CD14-positive monocyte (primary cell): Measurements from ENCODE around the gene PKP4. TPM values are rescaled to one million over a fixed set of nuclear protein-coding genes. Genes with fewer than 3 reads are reported as not detected.

Experiments
- DNase-seq, 3 donors: peaks; one replicate each; pipeline ENCODE4 v3.0.0-alpha.2; 2011 to 2022
- H2AFZ ChIP-seq: 2 replicates; pipeline ENCODE4 v1.6.0; 2012; ENCODE audit warnings: mild to moderate bottlenecking, low read depth, low read length, inconsistent platforms; ENCODE audit not compliant: insufficient read depth, poor library complexity, severe bottlenecking
- H3K27ac ChIP-seq, 2 donors: 1 replicate in 1 of 2; 2 replicates in 1 of 2; pipeline ENCODE4 v1.5.1; 2012 to 2013; ENCODE audit warnings: low read length in 2 of 2, control low read depth in 1 of 2, inconsistent platforms in 1 of 2, low read depth in 1 of 2, mild to moderate bottlenecking in 1 of 2
- H3K27me3 ChIP-seq, 2 donors: one replicate each; pipeline versions ENCODE4 v1.6.0 to v1.6.1; 2011 to 2013; ENCODE audit warnings: low read length in 2 of 2; ENCODE audit not compliant: control insufficient read depth in 2 of 2, insufficient read depth in 2 of 2
- H3K36me3 ChIP-seq, 2 donors: replicated peaks in 1 of 2; 1 replicate in 1 of 2; 2 replicates in 1 of 2; pipeline versions ENCODE4 v1.5.1 to v1.6.1; 2012 to 2013; ENCODE audit warnings: low read length in 2 of 2, control low read depth in 1 of 2, inconsistent platforms in 1 of 2, mild to moderate bottlenecking in 1 of 2; ENCODE audit not compliant: insufficient read depth in 2 of 2, control insufficient read depth in 1 of 2
- H3K4me1 ChIP-seq, 2 donors: 1 replicate in 1 of 2; 2 replicates in 1 of 2; pipeline versions ENCODE4 v1.5.1 to v1.6.1; 2012 to 2013; ENCODE audit warnings: low read length in 2 of 2, control low read depth in 1 of 2, inconsistent platforms in 1 of 2, mild to moderate bottlenecking in 1 of 2, moderate library complexity in 1 of 2; ENCODE audit not compliant: insufficient read depth in 2 of 2, control insufficient read depth in 1 of 2
- H3K4me2 ChIP-seq: replicated peaks from 2 replicates; pipeline ENCODE3; 2012; ENCODE audit warnings: low read length, moderate library complexity, mild to moderate bottlenecking; ENCODE audit not compliant: poor library complexity, severe bottlenecking; ENCODE audit errors: extremely low read depth
- H3K4me3 ChIP-seq, 3 experiments: fragments of 200-600 bp in 1 of 3; sonication (generic) in 1 of 3; replicated peaks in 1 of 3; 1 replicate in 2 of 3; 2 replicates in 1 of 3; pipeline ENCODE4 v1.5.1; 2011 to 2013; ENCODE audit warnings: low read length in 3 of 3, mild to moderate bottlenecking in 3 of 3, control low read depth in 2 of 3, low read depth in 2 of 3, inconsistent platforms in 1 of 3, moderate library complexity in 1 of 3
- H3K79me2 ChIP-seq: 2 replicates; pipeline ENCODE4 v1.6.0; 2012; ENCODE audit warnings: mild to moderate bottlenecking, control low read depth, inconsistent platforms, low read length, moderate library complexity; ENCODE audit not compliant: insufficient read depth
- H3K9ac ChIP-seq: 2 replicates; pipeline ENCODE4 v1.6.0; 2017; ENCODE audit warnings: low read length, mild to moderate bottlenecking; ENCODE audit not compliant: insufficient read depth, poor library complexity, severe bottlenecking
- H3K9me3 ChIP-seq, 2 donors: replicated peaks in 1 of 2; 1 replicate in 1 of 2; 2 replicates in 1 of 2; pipeline versions ENCODE4 v1.5.1 to v1.6.1; 2012 to 2013; ENCODE audit warnings: low read length in 2 of 2, control low read depth in 1 of 2; ENCODE audit not compliant: control insufficient read depth in 1 of 2, insufficient read depth in 1 of 2
- H4K20me1 ChIP-seq: 2 replicates; pipeline ENCODE4 v1.6.0; 2012; ENCODE audit warnings: mild to moderate bottlenecking, low read length, control low read depth, moderate library complexity; ENCODE audit not compliant: insufficient read depth
- H3K27ac Mint-ChIP-seq, 7 donors: one replicate each; pipeline ENCODE4 v1.8.0; 2020; ENCODE audit warnings: mild to moderate bottlenecking in 7 of 7, mixed read lengths in 7 of 7, moderate library complexity in 6 of 7, inconsistent platforms in 2 of 7
- H3K27me3 Mint-ChIP-seq, 3 donors: one replicate each; pipeline ENCODE4 v1.8.0; 2021 to 2022; ENCODE audit warnings: low read depth in 3 of 3, mild to moderate bottlenecking in 3 of 3, mixed read lengths in 3 of 3, moderate library complexity in 3 of 3, inconsistent platforms in 1 of 3
- H3K36me3 Mint-ChIP-seq, 2 donors: one replicate each; pipeline ENCODE4 v1.8.0; 2020; ENCODE audit warnings: mixed read lengths in 2 of 2, inconsistent platforms in 1 of 2, mild to moderate bottlenecking in 1 of 2
- H3K4me1 Mint-ChIP-seq: one replicate; pipeline ENCODE4 v1.8.0; 2020; ENCODE audit warnings: mild to moderate bottlenecking, mixed read lengths
- H3K4me3 Mint-ChIP-seq, 2 donors: one replicate each; pipeline ENCODE4 v1.8.0; 2020; ENCODE audit warnings: mild to moderate bottlenecking in 2 of 2, mixed read lengths in 2 of 2, moderate library complexity in 1 of 2
- H3K9me3 Mint-ChIP-seq, 7 donors: one replicate each; pipeline ENCODE4 v1.8.0; 2020 to 2022; ENCODE audit warnings: mixed read lengths in 7 of 7, mild to moderate bottlenecking in 6 of 7, moderate library complexity in 6 of 7, inconsistent platforms in 2 of 7
- WGBS: methylation state at CpG from one replicate; pipeline ENCODE4 v1.1.5; 2013; ENCODE audit warnings: missing lambda C conversion rate; ENCODE audit not compliant: insufficient coverage; 5-methylcytosine and 5-hydroxymethylcytosine counted together
- intact Hi-C, 2 donors: fragments of 100-400 bp; cut with micrococcal nuclease; formaldehyde crosslinking; loops; one replicate each; pipeline versions ENCODE4 v1.15.0 to v1.15.1; 2023
- polyA plus RNA-seq, 3 donors: library from polyadenylated mRNA; depleted of rRNA in 1 of 3; unstranded in 2 of 3; stranded (reverse) in 1 of 3; fragments of 300-500 nt in 2 of 3; fragments of >200 nt in 1 of 3; fragmentation: Illumina TruSeq in 2 of 3; gene quantifications; 1 replicate in 2 of 3; 2 replicates in 1 of 3; pipeline ENCODE4 v1.2.3, GENCODE V29; 2012 to 2021
- TF ChIP-seq, protein P1 (sequence below): fragments of 200-600 bp; IDR thresholded peaks from one replicate; pipeline ENCODE4 v1.8.0; 2022; ENCODE audit warnings: antibody characterized with exemption, mild to moderate bottlenecking

Gene PKP4
- polyA plus RNA-seq, 3 donors, result 0.33 to 9.4 (median 0.73) TPM

DNA sequence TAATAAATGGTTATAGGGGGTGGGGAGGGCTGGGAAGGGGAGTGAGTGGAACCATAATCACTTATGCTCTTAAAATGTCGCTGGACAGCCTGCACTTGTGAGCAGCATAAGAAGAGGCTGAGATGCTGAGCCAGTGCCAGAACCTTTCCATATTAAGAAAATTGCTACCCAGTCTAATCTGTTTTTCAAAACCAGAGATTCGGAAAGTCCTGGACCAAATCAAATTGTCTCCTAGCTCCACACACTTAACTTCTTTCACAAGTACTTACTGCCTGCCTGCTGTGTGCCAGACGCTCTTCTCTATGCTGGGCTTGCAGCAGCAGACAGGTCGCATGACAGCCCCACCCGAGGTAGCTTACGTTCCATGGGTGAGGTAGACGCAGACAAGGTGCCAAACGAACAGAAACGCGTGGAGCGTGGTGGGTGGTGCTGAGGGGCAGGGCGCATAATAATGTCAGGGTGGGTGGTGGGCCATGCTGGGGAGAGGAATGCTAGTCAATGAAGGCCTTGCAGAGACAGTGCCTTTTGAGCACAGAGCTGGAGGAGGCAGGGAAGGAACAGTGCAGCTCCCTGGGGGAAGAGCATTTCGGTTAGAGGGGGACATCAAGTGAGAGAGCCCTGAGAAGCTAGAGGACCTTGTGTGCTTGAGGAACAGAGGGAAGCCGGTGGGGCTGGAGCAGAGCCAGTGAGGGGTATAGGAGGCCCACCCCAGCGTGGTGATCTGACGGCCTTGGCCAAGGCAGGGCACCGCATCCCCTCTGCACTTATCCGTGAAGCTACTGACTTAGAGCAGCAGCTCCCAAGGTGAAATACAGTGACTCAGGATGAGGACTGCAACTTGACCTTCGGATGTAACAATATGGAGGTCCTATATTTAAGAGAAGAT lies 214.9 kb downstream of the PKP4 start:
- 99% methylated on average over 19 of the region's 19 CpGs for WGBS
- Histone ChIP-seq H3K4me3 (no peak overlapping the region), H2AFZ (no peak overlapping the region), H3K4me2 (no peak overlapping the region), H4K20me1 (no peaks in the 10 kb centered on the region), H3K4me1 (no peaks in the 10 kb centered on the region), H3K36me3 (peaks cover 31 to 77% of the 10 kb centered on the region in 2 donors), H3K27me3 (no peaks in the 10 kb centered on the region), H3K9me3 (no peaks in the 10 kb centered on the region), H3K79me2 (no peaks in the 10 kb centered on the region), H3K9ac (no peak overlapping the region), H3K27ac (no peak overlapping the region)
- Mint-ChIP-seq H3K27me3 (peaks cover 0 to 2% (median 0%) of the 10 kb centered on the region in 3 donors), H3K4me3 (no peak overlapping the region), H3K36me3 (peaks cover 57 to 67% of the 10 kb centered on the region in 2 donors), H3K4me1 (no peaks in the 10 kb centered on the region), H3K9me3 (no peaks in the 10 kb centered on the region), H3K27ac (peak overlapping the region in 2 of 7 donors; percentile 48 to 72)
- DNase-seq, result no peak
- intact Hi-C loops, result no loop called here
- TF ChIP-seq, protein P1, sequence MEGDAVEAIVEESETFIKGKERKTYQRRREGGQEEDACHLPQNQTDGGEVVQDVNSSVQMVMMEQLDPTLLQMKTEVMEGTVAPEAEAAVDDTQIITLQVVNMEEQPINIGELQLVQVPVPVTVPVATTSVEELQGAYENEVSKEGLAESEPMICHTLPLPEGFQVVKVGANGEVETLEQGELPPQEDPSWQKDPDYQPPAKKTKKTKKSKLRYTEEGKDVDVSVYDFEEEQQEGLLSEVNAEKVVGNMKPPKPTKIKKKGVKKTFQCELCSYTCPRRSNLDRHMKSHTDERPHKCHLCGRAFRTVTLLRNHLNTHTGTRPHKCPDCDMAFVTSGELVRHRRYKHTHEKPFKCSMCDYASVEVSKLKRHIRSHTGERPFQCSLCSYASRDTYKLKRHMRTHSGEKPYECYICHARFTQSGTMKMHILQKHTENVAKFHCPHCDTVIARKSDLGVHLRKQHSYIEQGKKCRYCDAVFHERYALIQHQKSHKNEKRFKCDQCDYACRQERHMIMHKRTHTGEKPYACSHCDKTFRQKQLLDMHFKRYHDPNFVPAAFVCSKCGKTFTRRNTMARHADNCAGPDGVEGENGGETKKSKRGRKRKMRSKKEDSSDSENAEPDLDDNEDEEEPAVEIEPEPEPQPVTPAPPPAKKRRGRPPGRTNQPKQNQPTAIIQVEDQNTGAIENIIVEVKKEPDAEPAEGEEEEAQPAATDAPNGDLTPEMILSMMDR, result no peak

DNA sequence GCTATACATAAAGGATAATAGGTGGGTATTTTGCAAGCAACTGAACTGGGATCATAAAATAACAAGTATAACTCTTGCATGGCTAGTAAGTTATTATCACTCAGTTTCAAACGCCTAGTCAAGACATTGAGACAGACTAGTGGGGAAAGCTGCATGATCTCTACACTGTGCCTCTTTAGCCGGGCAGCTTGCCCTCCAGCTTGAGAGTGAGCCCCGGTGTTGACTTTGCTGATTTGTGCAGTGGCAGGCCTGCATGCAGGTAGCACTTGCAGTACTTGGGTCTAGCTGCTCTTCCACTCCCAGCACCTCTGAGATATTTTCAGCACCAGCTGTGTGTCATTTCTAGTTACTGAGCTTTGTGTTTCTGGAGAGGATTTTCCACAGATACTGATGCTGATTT lies 219.5 kb downstream of the PKP4 start:
- Mint-ChIP-seq H3K4me1 (no peaks in the 10 kb centered on the region), H3K27me3 (peaks cover 0 to 2% (median 0%) of the 10 kb centered on the region in 3 donors), H3K36me3 (peaks cover 69 to 70% of the 10 kb centered on the region in 2 donors), H3K9me3 (no peaks in the 10 kb centered on the region), H3K27ac (peak overlapping the region in 1 of 7 donors; percentile 4), H3K4me3 (no peak overlapping the region)
- WGBS, result 100% methylated on average over 3 of the region's 3 CpGs
- no peaks in the 10 kb centered on the region for H3K79me2 ChIP-seq
- H3K4me3 ChIP-seq, result no peak overlapping the region
- H3K9ac ChIP-seq, result no peak overlapping the region
- peaks cover 27 to 74% of the 10 kb centered on the region in 2 donors for H3K36me3 ChIP-seq
- intact Hi-C loops, result no loop called here
- H3K27me3 ChIP-seq, result no peaks in the 10 kb centered on the region
- H3K27ac ChIP-seq, result no peak overlapping the region
- TF ChIP-seq, protein P1, result no peak
- no peaks in the 10 kb centered on the region for H3K9me3 ChIP-seq
- DNase-seq, result no peak
- H3K4me2 ChIP-seq, result no peak overlapping the region
- H3K4me1 ChIP-seq, result no peaks in the 10 kb centered on the region
- H2AFZ ChIP-seq, result no peak overlapping the region
- H4K20me1 ChIP-seq, result no peaks in the 10 kb centered on the region
